ENCODE results near the gene HYPK. TPM values are rescaled to one million over a fixed set of nuclear protein-coding genes. Genes with fewer than 3 reads are reported as not detected.
"Not testable (repeated sequence)": the region's sequence is repeated elsewhere in the genome, so short reads cannot be mapped to it uniquely, and the experiment has no call there.

Gene HYPK
- total RNA-seq, 1 donor from 2014 or later: 6.5 TPM

GRCh38 chr15:43828061-43828657 is 27.8 kb downstream of the HYPK start:
- Mint-ChIP-seq H3K27ac (ENCODE audit: unreplicated experiment) (no peak overlapping the region), H3K36me3 (ENCODE audit: low read depth, unreplicated experiment) (peaks cover 4% of the 10 kb centered on the region), H3K4me3 (ENCODE audit: unreplicated experiment) (no peak overlapping the region), H3K27me3 (ENCODE audit: unreplicated experiment) (peaks cover 2% of the 10 kb centered on the region), H3K4me1 (ENCODE audit: unreplicated experiment) (peaks cover 9% of the 10 kb centered on the region), H3K9me3 (ENCODE audit: unreplicated experiment) (no peaks in the 10 kb centered on the region)
- TF ChIP-seq CTCF (IDR thresholded peaks at IDR 0.05; ENCODE audit: unreplicated experiment): no peak
- DNase-seq (ENCODE audit: low spot score): no peak

GRCh38 chr15:43829951-43830540 is 29.6 kb downstream of the HYPK start:
- H3K27me3 Mint-ChIP-seq (ENCODE audit: unreplicated experiment); H3K4me3 Mint-ChIP-seq (ENCODE audit: unreplicated experiment); H3K4me1 Mint-ChIP-seq (ENCODE audit: unreplicated experiment); H3K9me3 Mint-ChIP-seq (ENCODE audit: unreplicated experiment); H3K27ac Mint-ChIP-seq (ENCODE audit: unreplicated experiment); H3K36me3 Mint-ChIP-seq (ENCODE audit: low read depth, unreplicated experiment); DNase-seq (ENCODE audit: low spot score): not testable (repeated sequence)

GRCh38 chr15:43830691-43831275 is 30.4 kb downstream of the HYPK start:
- H3K4me1 Mint-ChIP-seq (ENCODE audit: unreplicated experiment); DNase-seq (ENCODE audit: low spot score); H3K36me3 Mint-ChIP-seq (ENCODE audit: low read depth, unreplicated experiment); H3K4me3 Mint-ChIP-seq (ENCODE audit: unreplicated experiment); H3K9me3 Mint-ChIP-seq (ENCODE audit: unreplicated experiment); H3K27me3 Mint-ChIP-seq (ENCODE audit: unreplicated experiment); H3K27ac Mint-ChIP-seq (ENCODE audit: unreplicated experiment): not testable (repeated sequence)

GRCh38 chr15:43831519-43832052 is 31.2 kb downstream of the HYPK start:
- H3K9me3 Mint-ChIP-seq (ENCODE audit: unreplicated experiment); H3K27me3 Mint-ChIP-seq (ENCODE audit: unreplicated experiment); H3K27ac Mint-ChIP-seq (ENCODE audit: unreplicated experiment); H3K36me3 Mint-ChIP-seq (ENCODE audit: low read depth, unreplicated experiment); H3K4me1 Mint-ChIP-seq (ENCODE audit: unreplicated experiment); DNase-seq (ENCODE audit: low spot score); H3K4me3 Mint-ChIP-seq (ENCODE audit: unreplicated experiment): not testable (repeated sequence)

GRCh38 chr15:43832485-43832884 is 32.1 kb downstream of the HYPK start:
- H3K4me1 Mint-ChIP-seq (ENCODE audit: unreplicated experiment); H3K4me3 Mint-ChIP-seq (ENCODE audit: unreplicated experiment); H3K27ac Mint-ChIP-seq (ENCODE audit: unreplicated experiment); H3K36me3 Mint-ChIP-seq (ENCODE audit: low read depth, unreplicated experiment); DNase-seq (ENCODE audit: low spot score); H3K9me3 Mint-ChIP-seq (ENCODE audit: unreplicated experiment); H3K27me3 Mint-ChIP-seq (ENCODE audit: unreplicated experiment): not testable (repeated sequence)

GRCh38 chr15:43845421-43845820 is 45.0 kb downstream of the HYPK start:
- no peaks in the 10 kb centered on the region for H3K27me3 Mint-ChIP-seq (ENCODE audit: unreplicated experiment)
- no peaks in the 10 kb centered on the region for H3K36me3 Mint-ChIP-seq (ENCODE audit: low read depth, unreplicated experiment)
- no peak for TF ChIP-seq CTCF (IDR thresholded peaks at IDR 0.05; ENCODE audit: unreplicated experiment)
- H3K9me3 Mint-ChIP-seq (ENCODE audit: unreplicated experiment): no peaks in the 10 kb centered on the region
- H3K27ac Mint-ChIP-seq (ENCODE audit: unreplicated experiment): no peak overlapping the region
- no peak for DNase-seq (ENCODE audit: low spot score)
- no peak overlapping the region for H3K4me3 Mint-ChIP-seq (ENCODE audit: unreplicated experiment)
- no peaks in the 10 kb centered on the region for H3K4me1 Mint-ChIP-seq (ENCODE audit: unreplicated experiment)

- H3K27me3 Mint-ChIP-seq (ENCODE audit: unreplicated experiment): no peaks in the 10 kb centered on the region
- no peaks in the 10 kb centered on the region for H3K4me1 Mint-ChIP-seq (ENCODE audit: unreplicated experiment)
- no peak for DNase-seq (ENCODE audit: low spot score)
- no peak overlapping the region for H3K27ac Mint-ChIP-seq (ENCODE audit: unreplicated experiment)
- TF ChIP-seq CTCF (IDR thresholded peaks at IDR 0.05; ENCODE audit: unreplicated experiment): no peak
- peaks cover 3% of the 10 kb centered on the region for H3K36me3 Mint-ChIP-seq (ENCODE audit: low read depth, unreplicated experiment)
- H3K9me3 Mint-ChIP-seq (ENCODE audit: unreplicated experiment): no peaks in the 10 kb centered on the region
- H3K4me3 Mint-ChIP-seq (ENCODE audit: unreplicated experiment): no peak overlapping the region
Observed at GRCh38 chr15:43851251-43851650, 50.9 kb downstream of the HYPK start.

Measured in endothelial cell (in vitro differentiated cells).